DMS114 treated with DMSO at 0.1 percent for 48 hours (cell line): ENCODE measurements around the gene STK26.
"Not testable (repeated sequence)": the region's sequence is repeated elsewhere in the genome, so short reads cannot be mapped to it uniquely, and the experiment has no call there.

Experiments
- DNase-seq: peaks from one replicate; lab custom pipeline; 2025; ENCODE audit not compliant: unreplicated experiment; lab: John Stamatoyannopoulos, UW

STK26 gene

DNA sequence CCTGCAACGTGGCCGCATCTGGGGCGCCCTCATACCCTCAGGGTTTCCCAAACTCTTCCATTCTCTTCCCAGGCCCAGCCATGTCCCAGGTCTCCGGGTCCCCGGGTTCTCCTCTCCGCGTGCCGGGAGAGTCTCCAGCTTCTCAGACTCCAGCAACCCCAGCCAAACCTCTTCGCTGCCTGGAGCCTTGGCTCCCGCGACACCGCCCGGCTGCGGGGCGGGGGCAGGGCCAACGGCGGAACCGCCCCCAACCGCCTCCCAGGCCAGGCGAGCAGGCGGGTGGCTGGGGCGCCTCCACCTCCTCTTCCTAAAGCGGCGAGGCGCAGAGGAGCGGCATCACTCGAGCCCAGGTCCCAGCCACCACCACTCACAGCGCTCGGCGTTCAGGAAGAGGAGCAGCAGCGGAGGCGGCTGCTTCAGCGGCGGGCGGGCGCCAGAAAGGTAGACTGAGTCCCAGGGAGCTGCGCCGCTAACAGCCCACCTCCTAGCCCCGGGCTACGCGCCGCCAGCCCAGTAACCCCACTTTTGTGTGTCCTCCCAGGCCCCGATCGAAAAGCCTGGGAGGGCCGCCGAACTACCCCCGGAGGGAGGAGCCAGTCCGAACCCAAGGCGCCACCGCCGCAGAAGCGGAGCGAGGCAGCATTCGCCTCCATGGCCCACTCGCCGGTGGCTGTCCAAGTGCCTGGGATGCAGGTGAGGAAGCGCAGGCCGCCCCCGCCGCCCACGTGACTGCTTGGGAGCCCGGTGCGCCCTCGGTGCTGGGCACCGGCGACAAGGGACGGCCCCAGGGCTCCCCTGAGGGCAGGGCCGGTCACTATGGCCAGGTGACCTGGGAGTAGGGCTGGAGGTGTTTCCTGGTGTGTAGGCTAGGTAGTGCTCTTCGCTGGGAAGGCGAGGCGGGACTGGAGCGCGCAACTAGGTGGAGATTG is at the start of gene STK26:
TSS of gene STK26 (plus strand) at position 336 of the 929 bp plus-strand sequence. CDS start at position 652, 316 bp downstream.
- peak; percentile 5 for DNase-seq

DNA sequence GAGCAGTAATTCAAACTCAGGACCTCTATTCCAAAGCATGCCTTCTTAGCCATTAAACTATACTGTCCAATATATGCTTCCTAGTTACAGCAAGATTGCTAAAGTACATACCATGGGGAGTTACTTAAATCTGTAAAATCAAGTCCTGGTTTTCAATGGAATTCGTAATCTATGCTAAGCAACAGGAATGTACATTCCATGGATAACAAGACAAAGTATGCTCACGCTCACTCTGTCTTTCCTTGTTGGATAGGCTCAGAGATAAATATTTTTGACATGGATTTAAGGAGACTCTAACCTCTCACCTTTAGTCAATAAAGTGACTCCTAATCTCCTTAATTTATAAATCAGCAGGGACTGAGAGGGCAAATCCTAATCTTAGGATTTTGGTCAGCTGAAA is 47.3 kb upstream of the STK26 start:
- no peak for DNase-seq

DNA sequence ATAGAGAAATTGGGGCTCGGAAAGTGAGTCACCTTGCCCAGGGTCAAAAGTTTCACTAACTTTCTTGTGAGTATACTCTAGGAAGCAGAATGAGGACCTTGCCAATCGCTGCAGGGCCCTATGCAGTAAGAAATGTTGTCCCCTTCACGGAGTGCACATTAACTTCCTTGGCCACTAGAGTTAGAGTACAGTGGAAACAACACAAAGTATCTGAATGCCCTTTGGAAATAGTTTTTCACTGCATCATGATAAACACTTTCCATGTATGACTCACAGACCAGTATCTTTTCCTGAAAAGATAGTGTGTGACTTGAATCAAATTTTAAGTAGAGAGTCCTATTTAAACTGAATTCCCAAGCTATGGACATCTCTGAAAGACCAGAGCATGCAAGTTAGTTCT is 45.5 kb upstream of the STK26 start:
- DNase-seq: no peak

DNA sequence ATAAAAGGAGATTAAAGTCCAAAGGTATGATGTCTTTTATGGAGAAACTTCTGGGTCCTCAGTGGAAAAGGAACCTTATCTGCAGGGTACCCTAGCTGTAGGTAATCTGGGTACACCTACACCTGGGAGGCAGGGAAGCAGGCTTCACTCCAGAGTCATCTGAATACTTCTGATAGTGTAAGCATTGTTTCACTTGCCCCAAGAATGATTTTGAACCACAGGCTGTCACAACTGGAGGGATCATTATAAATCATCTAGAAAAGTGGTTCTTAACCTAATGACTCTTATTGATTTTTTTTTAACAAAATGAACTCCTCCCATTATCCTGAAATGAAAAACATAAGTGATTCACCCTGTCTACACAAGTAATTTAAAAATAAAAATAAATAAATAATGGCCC is 44.0 kb upstream of the STK26 start:
- DNase-seq: no peak

DNA sequence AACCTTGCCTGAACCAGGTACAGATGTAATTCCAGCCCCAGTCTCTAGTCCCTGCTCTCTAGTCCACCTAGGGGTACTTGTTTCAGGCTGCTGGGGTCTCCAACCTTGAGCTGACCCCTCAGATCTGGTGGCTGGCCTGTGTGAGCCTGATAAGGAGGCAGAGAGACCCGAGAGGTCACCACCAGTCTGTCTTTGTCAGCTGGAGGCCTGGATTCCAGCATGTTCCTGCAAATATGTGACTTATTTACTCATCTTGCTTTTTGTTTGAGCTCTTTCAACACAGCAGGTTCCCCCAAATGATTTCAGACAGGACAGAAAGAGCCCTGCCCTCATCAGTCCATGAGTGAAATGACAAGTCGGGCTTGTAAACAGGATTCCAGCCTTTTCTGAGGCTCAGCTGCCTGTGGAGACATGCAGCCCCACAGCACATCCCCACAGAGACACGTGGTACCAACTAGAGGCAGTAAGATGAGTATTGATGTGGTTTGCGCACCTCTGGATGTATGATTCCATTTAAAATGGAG is 37.5 kb upstream of the STK26 start:
- no peak for DNase-seq

DNA sequence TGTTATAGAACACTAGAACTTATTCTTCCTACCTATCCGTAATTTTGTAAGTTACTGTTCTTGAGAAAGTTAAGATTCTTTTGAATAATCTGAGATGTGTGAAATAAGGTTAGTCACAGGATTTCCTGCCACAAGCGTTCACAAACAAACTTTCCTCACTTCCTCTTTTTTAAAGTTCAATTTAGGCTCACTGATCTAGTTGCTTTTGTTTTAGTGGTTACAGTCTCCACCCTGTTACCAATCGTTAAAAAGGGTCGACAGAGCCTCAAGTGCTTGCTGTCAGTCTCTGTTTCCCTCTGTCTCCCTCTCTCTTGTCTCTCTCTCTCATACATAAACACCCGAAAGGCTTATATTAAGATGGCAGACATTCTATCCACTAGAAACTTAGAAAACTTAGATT is 35.9 kb upstream of the STK26 start:
- DNase-seq: no peak

DNA sequence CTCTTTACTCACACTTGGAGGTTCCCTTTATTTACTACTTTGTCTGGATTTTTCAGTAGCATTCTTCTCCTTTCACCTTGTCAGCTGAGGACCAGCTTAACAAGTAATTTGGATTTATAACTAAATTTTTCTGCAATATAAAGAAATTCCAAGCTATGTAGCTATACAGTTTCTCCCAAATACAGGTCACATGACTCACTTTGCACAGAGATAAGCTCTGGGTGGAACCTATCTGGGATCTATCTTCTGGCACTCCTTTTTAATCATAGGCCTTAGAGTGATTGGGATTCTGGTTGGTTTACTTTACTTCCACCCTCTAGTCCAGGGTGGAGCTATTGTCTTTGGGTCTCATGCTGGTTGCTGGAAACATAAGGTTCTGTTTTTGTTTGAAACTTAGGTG is 34.9 kb upstream of the STK26 start:
- DNase-seq: no peak

DNA sequence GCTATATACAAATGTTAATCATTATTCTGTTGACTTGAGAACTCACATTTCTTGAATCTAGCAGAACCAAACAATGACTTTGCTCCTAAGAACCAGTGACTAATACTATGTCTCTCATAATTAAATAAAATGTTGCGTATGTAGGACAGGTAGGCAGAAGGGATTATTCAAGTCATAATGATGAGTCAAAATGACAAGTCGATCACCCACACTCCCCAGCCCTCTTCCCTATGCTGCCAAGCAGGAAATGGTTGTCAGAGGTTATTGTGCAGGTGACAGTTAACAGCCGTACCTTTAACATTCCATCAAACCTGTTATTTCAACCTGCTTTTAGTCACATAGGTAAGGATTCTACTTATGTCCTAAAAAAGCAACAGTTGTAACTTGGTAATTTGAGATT is 22.0 kb upstream of the STK26 start:
- DNase-seq: no peak

DNA sequence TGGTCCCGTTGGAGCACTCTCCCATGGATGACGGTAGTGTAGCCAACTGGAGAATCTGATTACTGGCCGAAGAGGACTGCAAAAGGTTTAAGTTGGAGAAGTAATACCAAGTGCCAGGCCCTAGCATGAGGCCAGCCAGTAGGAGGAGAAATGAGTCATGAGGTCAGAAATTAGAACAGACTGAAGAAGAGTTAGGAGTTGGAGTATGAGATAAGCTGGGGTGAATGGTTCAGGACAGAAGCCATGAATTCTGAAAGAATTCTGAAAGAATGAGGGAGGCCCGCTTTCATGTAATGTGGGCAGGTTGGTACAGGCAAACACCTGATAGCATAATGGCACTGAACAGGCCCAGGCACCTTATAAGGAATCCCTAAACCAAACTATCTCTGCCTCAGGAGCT is 18.4 kb upstream of the STK26 start:
- no peak for DNase-seq

DNA sequence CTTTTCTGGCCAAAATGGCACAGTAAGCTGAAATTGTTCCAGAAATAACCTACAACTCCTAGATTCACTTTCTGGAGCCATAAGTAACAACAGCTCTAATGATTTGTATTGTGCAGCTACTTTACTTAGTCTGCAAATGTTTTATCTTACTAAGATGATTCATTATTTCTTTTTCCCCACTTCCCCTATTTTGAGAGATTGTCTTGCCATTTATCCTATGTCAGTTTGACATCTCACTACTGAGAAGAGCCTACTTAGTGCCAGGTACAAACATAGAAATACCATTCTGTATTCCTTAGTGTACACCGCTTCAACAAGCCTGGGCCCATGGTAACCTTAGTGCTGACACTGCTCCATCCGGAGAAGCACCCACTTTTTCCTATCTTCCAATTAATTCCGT is 13.8 kb upstream of the STK26 start:
- DNase-seq: no peak

DNA sequence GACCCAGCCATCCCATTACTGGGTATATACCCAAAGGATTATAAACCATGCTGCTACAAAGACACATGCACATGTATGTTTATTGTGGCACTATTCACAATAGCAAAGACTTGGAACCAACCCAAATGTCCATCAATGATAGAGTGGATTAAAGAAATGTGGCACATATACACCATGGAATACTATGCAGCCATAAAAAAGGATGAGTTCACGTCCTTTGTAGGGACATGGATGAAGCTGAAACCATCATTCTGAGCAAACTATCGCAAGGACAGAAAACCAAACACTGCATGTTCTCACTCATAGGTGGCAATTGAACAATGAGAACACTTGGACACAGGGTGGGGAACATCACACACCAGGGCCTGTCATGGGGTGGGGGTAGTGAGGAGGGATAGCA is 12.9 kb upstream of the STK26 start:
- not testable (repeated sequence) for DNase-seq

DNA sequence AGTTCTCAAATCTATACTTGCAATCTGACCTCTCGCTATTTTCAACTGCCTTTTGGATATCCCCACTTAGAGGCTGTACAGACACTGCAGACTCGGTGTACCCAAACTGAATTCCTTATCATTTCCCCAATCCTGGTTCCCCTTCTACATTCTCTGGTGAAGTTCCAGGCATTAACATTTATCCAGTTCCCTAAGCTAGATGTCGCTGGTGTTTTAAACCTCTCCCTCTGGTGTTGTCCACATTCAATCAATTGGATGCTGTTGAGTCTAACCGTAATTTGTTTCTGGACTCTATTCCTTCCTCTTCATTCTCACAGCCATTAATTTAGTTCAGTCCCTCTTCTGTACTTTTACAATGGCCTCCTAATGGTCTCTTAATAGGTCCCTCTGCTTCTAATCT is 7.2 kb upstream of the STK26 start:
- no peak for DNase-seq

DNA sequence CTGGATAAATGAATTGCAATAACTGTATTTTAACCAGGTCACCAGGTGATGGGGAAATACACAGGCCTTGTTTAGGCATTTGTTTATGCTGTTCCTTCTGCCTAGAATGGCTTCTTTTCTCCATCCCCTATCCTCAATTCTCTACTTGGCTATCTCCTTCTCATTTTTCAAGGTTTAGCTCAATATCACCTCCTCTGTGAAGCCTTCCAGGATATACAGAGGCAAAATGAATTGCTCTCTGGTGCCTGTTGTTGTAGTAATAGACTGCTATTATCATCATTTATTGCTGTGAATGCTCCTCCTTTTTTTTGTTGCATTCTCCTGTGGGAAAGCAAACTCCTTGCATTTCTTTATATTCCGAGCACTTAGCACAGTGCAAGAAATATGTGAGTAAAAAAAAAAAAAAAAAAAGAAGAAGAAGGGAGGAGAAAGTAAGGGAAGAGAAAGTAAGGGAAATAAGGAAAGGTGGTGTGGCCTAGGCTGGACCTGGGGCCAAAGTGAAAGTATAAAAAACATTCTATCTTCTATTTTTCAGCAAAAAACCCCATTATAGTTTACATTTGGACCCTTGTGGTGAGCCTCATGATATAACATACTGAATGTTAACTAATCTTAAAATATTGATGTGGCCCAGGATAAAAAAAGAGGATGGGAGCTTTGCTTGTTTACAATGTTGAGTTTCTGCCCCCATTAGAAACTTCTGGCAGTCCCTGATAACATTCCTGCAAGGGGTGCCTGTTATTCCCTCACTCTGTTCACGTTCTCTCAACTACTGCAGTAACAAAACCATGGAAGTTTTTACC is 6.3 kb upstream of the STK26 start:
- no peak for DNase-seq

DNA sequence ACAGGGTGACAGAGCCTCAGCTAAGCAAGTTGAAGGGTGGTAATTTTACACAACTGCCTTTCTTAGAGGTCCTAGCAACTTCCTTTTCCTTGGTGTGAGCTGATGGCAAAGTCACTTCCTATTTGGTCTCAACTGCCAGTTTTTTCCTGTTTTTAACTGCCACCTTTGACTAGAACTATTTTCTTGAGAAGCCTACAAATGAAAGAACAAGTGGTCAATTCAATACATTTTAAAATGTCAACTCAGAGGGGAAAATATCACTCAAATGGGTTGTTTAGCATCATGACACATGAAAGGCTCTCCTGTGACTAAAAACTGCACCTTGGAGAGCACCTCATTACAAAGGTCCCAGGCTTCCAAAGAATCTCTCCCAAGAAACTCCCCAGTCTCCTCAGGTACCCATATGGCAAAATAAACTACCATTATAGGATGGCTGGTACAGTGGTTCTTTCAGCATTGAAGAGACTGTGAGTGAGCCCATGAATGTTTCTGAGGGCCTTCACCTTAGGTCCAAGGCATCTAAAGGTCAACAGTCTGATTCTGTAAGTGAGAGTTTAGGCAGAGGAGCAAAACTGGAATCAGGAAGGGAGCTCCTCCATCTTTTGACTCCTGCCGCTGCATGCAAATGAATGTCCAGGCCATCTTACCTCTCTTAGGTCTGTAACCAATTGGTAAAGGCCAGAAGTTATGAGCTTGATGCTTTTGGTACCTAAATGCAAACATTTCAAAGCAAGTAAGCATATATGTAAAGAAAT is 5.5 kb upstream of the STK26 start:
- no peak for DNase-seq

DNA sequence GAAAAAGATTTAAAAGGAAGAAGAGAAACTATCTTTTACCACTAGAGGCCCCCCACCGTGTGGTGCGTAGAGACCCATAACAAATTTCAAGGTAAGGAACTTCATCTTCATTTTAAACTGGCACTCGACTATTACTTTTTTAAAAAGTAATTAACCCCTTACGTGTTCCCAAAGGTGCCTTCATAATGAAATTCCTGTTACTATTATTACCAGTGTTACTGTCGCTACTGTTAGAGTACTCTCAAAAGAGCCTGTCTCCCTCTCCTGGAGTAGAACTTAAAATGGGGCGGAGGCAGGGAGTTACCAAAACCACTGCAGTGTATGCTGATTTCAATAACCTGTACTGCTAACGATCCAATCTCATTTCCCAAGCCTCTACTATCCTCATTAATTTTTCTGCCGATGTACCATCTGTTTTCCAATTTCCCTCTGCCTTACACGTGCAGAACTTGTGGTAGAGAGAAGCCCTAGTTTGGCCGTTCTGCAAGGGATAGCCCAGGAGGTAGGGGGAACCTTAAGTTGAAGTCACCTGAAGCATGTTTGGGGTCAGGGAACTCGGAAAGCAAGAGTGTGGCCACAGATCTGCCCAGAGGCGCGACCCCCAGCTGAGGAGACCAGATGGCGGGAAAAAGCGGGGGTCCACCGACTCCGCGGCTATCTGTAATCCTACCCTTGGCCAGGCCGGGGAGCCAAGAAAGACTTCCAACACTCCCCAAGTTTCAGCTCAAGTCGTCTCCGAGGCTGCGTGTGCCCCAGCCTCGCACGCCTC is 720 bp upstream of the STK26 start:
- peak; percentile 39 for DNase-seq

DNA sequence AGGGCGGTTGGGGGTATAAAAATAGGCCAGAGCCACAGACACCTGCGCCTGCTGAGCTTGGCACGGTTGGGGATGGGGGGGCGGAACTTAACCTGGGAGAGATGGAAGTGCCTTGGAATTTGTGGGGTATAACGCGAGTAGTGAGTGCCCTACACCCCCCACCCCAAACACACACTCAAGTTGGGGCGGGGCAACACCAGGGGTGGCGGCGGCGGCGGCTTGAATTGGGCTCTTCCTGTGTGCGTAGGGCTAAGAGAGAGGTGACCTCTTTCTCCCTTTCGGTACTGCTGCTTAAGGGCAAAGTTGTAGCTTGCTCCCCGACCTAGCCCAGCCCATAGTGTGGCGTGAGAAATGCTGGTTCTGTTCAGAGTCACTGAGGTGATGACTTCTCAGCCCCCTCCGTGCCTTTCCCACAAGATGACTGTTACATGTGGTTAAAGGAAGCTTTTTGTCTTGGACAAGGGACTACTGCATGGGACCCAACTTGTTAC is 839 bp downstream of the STK26 start:
- DNase-seq: no peak

DNA sequence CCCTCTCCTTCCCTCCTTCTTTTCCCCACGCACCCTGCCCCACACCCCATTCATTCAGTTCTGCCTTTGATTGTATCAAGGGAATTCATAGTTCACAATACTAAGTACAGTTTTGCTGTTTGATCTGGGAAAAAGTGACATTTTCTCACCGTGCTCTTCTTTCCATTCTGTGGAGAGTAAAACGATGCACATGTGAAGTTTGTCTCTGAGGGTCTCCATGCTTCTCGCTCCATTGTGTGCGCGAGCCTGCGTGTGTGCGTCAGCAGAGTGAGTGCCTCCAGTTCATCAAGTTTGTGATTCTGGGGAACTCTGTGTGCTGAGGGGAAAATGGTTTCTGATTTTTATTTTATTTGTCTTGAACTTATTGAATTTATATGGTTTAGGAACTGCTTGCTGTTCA is 1.9 kb downstream of the STK26 start:
- no peak for DNase-seq

DNA sequence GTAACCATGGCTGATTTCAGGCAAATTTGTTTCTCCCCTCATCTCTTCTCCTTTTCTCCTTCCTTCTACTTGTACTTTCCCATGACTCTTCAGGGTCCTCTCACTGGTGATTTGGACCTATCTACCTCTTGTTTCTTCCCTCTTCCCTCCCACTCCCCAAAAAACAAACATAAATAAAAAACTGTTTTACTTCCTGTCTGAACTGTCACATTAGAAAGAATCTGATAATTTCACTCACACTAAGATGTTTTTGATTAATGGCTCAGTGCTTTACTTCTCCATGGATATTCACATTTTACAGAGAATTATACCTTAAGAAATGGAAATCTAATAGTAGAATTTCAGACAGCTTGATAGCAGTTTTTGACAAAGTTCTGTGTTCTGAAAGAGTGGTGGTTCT is 7.2 kb downstream of the STK26 start:
- DNase-seq: no peak

DNA sequence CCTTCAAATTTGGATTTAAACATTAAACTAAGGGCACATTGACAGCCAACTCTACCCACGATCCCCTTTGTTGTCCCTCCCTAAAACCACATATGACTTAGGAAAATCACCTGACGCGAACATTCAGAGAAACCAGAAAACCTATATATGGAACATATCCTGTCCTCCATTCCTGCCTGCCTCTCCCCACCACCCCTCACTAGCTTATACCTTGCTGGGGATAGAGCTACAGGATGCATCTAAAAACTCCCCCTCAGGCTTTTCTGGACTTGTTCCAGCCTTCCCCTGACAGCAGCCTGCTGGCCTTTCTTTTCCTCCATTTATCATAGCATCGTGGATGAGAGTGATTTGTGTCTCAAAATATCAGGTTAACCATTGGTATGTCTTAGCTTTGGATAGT is 8.8 kb downstream of the STK26 start:
- no peak for DNase-seq

DNA sequence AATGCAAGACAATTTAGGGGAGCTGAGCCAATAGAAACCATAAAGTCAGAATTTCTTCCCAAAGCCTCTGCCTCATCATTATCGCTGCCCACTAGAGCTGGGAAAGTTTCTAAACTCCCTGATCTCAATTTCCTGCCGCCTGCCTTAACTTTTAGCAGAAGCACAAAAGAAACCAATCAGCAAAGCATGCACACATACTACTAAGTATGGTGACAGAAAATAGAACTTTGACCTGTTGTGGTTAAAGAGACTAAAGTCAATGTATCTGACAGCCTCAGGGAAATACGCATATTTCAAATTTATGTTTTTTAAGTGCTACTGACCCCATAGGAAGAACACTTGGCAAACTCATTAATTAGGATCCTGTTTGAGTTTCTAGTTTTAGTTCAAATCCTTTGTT is 10.1 kb downstream of the STK26 start:
- no peak for DNase-seq
